Esophagus muscularis mucosa (tissue), 4 donors: ENCODE measurements around the gene DMXL2.

Experiments
- EP300 ChIP-seq: sonication (generic); formaldehyde crosslinking; IDR thresholded peaks from one replicate; pipeline ENCODE4 v1.6.1; 2017; ENCODE audit warnings: antibody characterized with exemption
- POLR2A ChIP-seq: fragments of 450-650 bp; IDR thresholded peaks from one replicate; pipeline ENCODE4 v1.6.1; 2017; ENCODE audit warnings: antibody characterized with exemption, moderate library complexity, mild to moderate bottlenecking, low read depth
- POLR2AphosphoS5 ChIP-seq, 2 donors: sonication (generic); formaldehyde crosslinking; IDR thresholded peaks; one replicate each; pipeline ENCODE4 v1.6.1; 2017; ENCODE audit warnings: antibody characterized with exemption in 2 of 2
- TF ChIP-seq, protein P1 (sequence below), 3 experiments: fragments of 200-600 bp in 2 of 3; fragments of 450-650 bp in 1 of 3; sonication (generic) in 2 of 3; IDR thresholded peaks; one replicate each; pipeline ENCODE4 v1.5.1; 2017 to 2019; ENCODE audit warnings: antibody characterized with exemption in 3 of 3, mild to moderate bottlenecking in 2 of 3, moderate library complexity in 1 of 3

DNA sequence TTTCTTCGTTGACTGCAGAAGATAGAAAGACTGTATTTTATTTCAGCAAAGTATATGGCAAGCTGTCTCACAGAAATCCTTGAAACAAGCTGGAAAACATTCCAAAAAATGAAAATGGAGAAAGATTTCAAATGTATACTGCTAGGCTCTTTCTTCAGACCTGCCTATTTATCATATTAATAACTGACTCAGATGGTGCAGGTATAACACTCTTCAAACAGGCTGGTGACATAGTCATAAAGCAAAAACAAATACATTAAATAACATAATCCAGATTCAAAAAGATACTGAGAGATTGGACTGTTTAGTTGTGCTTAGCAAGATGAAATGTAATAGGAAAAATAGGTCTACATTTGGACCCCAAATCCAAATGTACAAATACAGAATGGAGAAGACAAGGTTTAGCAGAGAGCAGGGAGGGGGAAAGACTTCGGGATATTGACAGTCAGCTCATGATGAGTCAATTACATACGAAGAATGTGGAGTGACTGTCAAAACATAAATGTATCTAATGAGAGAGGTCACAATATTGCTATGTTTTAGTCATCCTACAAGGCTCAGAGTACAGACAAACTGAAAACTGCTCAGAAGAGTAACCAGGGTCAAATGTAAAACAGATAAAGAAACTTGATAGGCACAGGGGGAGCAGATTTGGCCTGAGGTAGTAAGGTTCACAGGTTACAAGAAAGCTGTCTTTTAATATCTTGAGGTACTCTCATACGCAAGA, 88.7 kb downstream of the DMXL2 start:
- TF ChIP-seq POLR2AphosphoS5 (IDR thresholded peaks at IDR 0.05) (no peak), POLR2A (no peak), EP300 (no peak)
- TF ChIP-seq, protein P1, sequence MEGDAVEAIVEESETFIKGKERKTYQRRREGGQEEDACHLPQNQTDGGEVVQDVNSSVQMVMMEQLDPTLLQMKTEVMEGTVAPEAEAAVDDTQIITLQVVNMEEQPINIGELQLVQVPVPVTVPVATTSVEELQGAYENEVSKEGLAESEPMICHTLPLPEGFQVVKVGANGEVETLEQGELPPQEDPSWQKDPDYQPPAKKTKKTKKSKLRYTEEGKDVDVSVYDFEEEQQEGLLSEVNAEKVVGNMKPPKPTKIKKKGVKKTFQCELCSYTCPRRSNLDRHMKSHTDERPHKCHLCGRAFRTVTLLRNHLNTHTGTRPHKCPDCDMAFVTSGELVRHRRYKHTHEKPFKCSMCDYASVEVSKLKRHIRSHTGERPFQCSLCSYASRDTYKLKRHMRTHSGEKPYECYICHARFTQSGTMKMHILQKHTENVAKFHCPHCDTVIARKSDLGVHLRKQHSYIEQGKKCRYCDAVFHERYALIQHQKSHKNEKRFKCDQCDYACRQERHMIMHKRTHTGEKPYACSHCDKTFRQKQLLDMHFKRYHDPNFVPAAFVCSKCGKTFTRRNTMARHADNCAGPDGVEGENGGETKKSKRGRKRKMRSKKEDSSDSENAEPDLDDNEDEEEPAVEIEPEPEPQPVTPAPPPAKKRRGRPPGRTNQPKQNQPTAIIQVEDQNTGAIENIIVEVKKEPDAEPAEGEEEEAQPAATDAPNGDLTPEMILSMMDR (IDR thresholded peaks at IDR 0.05): no peak
